ENCODE results near the gene GRB10.

GRB10 gene

GRCh38 chr7:50651271-50651989 is 131.3 kb downstream of the GRB10 start:
- no peak for DNase-seq

DNA sequence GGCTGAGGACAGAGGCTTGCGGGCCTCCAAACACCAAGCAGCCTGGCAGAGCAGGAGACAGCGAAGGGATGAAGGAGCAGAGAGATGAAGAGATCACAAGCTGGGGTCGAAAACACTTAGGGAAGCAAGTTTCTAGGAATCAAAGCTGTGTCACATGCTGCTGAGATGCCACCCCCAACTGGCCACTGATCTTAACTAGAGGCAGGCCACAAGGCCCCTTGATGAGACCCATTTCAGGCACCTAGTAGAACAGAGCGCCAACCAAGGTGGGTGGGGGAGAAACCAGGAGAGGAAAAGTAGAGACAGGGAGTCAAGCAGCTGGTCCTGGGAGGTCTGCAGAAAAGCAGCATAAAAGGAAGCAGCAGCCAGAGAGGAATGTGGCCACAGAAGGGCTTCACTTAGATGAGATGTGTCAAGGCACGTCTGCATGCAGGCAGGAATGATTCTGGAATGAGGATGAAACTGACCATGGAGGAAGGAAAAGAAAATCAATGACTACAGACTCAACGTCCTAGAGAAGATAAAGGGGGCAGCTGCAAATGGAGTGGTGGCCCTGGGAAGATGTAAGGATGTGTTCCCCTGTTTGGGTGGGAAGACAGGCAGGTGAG is 132.5 kb downstream of the GRB10 start:
- no peak for DNase-seq

- no peak for DNase-seq
Observed at GRCh38 chr7:50649259-50649885, 133.3 kb downstream of the GRB10 start.

DNA sequence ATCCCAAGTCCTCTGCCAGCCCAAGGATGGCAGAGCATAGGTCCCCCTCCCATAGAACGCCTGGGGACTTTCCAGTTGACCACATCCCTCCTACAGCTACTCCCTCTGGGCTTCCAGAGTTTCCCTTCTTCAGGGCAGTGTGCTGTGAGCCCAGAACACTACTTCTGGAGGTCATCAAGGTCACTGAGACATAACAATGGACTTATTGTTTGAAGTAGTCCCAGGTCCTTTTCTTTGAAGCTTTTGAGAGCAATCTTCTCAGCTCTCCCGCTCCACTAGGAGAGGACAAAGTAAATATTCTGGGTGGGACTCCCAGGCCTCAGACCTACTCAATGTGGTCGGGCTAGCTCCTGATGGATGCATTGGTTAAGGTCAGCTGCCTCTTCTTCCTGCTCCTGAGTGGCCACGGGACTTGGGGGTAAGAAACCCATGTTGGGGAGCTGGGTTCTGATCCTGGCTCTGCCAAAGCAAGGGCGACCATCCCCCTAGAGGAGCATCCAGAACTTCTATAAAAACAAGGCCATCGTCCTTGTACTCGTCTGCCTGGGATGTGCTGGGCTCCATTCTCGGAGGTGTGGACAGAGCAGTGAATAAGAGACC is 134.0 kb downstream of the GRB10 start:
- DNase-seq: no peak

DNA sequence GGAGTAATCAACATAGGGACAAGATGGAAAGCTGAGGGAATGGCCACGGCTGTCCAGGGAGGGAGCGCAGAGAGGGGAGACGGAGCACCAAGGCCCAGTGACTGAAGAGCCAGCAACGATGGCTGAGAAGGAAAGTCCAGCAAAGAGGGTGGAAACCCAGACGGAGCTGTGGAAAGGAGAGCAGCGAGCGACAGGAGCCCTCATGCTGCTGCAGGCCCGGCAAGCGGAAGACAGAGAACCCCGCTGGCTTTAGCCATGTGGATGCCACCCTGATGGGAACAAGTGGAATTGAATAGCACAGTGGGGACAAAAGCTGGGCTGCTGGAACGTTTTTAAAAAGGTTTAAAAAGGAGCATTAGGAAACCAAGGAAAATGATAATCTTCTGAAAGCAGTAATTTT is 134.6 kb downstream of the GRB10 start:
- DNase-seq: no peak

DNA sequence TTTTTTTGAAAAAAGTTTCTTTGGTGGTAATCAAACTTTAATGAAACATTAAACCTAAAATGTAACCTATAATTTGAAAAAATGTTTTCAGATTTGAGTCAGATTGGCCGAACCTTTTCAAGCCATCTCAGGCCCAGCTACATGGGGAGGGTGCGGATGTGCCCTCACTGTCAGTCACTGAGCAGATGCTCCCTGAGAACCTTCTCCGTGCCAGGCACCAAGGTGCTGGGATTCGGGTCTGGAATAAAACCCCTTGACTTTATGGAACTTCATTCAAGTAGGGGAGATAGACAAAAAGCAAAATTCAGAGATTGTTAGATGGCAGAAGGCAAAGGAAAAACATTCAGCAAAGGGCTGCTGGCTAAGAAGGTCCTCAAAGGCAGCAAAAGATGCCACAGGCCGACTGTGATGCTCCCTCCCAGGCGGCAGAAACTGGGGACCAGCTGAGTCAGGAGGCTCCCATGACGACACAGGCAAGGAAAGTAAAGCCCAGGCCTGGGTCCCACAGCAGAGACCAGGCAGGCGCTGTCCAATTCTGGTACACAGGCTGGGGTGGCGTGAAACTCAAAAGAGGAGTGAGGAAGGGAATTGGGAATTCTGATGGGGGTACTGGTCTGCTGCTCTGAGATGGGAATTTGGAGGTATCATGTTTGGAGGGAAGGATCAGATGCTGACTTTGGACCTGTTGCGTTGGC is 135.3 kb downstream of the GRB10 start:
- DNase-seq: no peak

GRCh38 chr7:50646069-50646468 is 136.6 kb downstream of the GRB10 start:
- DNase-seq: no peak

- no peak for DNase-seq
Observed at GRCh38 chr7:50645186-50645585, 137.5 kb downstream of the GRB10 start.

DNA sequence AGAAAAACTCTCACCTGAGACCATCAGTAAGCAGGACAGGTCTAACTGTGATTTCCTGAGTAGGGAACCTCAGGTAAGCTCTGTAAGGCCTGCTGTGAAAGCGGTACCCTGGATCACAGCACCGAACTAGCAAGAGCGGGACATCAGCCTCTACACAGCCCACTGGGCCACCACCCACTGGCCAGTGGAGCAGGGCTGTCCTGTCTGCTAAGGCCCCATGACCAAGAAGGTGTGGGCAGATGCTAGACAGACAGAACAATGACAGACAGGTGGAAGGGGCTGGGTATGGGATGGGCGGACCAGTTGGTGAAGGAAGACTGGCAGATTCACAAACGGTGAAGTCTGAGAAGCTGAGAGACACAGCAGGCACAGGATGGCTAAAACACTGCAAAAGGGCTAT is 138.1 kb downstream of the GRB10 start:
- no peak for DNase-seq

DNA sequence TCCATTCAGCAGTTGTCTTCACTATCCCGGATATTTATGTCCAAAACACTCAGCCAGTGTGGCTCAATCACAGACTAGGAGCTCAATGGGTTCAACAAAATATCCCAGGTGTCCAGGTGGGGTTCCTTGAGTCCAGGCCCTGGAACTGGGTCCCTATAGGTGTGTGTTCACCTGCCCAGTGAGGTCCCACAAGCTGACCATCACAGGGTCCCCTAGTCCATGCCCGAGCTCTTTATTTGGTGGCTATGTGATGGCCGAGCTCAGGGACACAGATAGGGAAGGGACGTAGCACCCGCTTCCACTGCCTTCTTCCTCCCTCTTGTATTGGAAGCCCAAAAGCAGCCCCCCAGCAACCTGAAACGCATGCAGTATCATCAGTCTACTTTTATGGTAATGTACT is 138.6 kb downstream of the GRB10 start:
- DNase-seq: no peak

DNA sequence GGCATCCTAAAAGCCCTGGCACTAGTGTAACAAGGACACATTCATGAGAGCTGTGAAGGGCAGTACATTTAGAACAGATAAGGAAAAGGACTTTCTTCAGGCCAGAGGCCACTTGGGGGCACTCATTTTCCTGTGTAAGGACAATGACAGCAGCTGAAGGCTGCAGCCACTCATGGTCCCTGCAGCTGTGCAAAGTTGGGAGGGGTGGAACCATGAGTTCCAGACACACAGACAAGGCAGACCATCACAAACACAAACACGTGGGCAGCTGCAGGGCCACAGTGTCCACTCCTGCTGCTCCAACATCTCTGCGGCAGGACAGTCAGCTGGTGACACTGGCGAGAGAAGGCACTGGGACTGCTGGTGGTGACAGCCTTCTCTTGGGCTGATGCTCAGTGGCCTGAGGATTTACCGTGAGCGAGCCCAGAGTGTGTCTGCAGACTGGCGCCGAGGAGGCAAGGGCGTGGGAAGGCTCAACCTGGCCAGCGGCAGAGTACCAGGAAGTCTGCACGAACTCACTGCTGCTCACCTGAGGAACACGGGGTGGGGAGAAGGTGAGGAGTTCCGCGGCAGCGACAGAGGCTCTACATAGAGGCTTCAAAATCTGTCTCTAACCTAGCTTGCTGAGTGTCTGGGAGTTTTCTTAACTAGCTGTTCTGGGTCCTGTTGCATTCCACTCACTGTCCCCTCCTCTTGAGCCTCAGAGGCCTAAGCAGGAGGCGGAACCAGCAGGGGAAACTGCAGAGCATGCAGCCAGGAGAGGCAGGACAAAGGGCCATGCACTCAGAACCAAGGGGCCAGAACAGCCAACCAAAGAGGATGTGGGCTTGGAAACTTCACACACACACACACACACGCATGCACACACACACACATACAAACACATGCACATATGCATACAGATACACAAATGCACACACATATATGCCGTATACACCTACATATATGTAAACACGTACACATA is 141.0 kb downstream of the GRB10 start:
- no peak for DNase-seq

DNA sequence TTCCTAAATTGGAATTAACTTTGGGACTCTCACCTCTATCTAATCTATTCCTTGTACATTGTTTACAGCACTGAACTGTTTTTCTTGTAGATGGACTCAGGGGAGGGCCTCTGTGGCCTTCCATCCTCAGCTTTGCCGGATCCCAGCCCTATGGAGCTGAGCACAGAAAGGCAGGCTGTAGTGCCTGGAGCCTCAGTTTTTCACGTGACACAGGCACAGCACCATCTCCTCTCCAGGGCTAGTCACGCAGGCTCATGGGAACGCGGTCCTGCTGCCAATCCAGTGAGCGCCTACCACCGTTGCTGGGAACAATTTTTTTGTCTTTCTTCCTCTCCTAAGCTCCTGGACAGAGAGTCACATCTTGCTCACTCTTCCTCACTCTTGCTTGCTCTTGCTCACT is 141.9 kb downstream of the GRB10 start:
- DNase-seq: no peak

- no peak for DNase-seq
Observed at GRCh38 chr7:50640256-50640655, 142.4 kb downstream of the GRB10 start.

DNA sequence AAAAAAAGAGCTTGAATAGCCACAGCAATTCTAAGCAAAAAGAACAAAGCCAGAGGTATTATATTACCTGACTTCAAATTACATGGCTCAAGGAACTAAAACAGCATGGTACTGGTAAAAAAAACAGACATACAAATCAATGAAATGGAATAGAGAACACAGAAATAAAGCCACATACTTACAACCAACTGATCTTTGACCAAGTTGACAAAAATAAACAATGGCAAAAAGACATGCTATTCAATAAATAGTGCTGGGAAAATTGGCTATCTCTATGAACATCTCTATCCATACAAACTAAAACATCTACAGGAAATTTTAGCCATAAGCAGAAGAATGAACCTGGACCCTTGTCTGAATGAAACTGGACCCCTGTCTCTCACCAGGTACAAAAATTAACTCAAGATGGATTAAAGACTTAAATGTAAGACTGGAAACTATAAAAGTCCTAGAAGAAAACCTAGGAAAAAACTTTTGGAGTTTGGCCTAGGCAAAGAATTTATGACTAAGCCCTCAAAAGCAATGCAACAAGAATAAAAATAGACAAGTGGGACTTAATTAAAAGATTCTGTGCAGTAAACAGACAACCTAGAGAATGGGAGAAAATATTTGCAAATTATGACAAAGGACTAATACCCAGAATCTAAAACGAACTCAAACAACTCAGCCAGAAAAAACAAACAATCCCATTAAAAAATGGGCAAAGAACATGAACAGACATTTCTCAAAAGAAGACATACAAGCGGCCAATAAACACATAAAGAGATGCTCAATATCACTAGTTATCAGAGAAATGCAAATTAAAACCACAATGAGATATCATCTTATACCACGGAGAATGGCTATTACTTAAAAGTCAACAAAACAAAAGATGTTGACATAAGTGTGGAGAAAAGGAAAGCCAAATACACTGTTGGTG is 144.7 kb downstream of the GRB10 start:
- no peak for DNase-seq

DNA sequence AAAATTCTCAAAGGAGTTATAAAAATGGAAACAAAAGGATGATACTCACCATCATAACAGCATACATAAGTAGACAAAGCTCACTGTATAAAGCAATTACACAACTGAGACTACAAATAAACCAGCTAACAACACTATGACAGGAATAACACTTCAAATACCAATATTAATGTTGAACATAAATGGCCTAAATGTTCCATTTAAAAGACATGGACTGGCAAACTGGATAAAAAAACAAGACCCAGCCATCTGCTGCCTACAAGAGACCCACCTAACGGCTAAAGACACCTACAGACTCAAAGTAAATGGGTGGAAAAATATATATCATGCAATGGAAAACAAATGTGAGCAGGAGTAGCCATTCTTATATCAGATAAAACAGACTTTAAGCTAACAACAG is 148.3 kb downstream of the GRB10 start:
- DNase-seq: no peak

- no peak for DNase-seq
Observed at GRCh38 chr7:50633414-50633710, 149.3 kb downstream of the GRB10 start.

- DNase-seq: no peak
Observed at GRCh38 chr7:50632561-50633413, 149.9 kb downstream of the GRB10 start.

DNA sequence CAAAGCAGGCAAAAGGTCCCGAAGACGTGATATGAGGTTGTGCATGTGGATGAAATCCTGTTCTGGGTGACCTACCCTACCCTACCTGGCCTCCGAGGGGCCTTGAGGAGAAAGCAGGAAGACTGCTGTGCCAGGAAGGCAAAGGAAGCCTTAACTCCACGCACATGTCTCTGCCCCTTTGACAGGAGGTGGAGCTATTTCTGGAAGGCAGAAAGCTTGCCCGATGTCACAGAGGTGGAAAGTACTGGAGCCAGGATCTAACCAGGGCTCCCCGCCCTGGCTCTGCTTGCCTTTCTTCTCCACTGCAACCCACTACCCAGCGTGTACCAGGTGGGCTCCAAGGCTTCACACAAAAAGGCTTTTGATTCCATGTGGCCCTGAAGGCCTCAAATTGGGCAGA is 151.1 kb downstream of the GRB10 start:
- no peak for DNase-seq

GRCh38 chr7:50631100-50631499 is 151.6 kb downstream of the GRB10 start:
- no peak for DNase-seq

GRCh38 chr7:50629238-50629901 is 153.3 kb downstream of the GRB10 start:
- DNase-seq: no peak

All from amniotic stem cell (primary cell).